B cell (primary cell): ENCODE data around the gene SLC25A14. TPM values are rescaled to one million over a fixed set of nuclear protein-coding genes. Genes with fewer than 3 reads are reported as not detected.

Experiments
- ATAC-seq: fragments of 200-7000 bp; cut with Tn5 transposase; one replicate; pipeline ENCODE4 v1.10.0; 2021; ENCODE audit warnings: low read depth, mild to moderate bottlenecking, moderate number of reproducible peaks, moderate library complexity
- CTCF ChIA-PET: fragments of 350-600 bp; sonication (Branson Sonifier 250); formaldehyde crosslinking; loops from one replicate; lab custom pipeline; 2021; ENCODE audit warnings: antibody characterized with exemption, inconsistent platforms; lab: Charles Lee
- POLR2A ChIA-PET: fragments of 350-600 bp; sonication (Branson Sonifier 250); formaldehyde crosslinking; loops from one replicate; lab custom pipeline; 2021; ENCODE audit warnings: antibody characterized with exemption; lab: Charles Lee
- DNase-seq: peaks from one replicate; pipeline ENCODE4 v3.0.0; 2013
- H2AFZ ChIP-seq: 2 replicates; pipeline ENCODE4 v1.6.1; 2012; ENCODE audit warnings: mild to moderate bottlenecking, low read depth, low read length; ENCODE audit not compliant: insufficient read depth, poor library complexity, severe bottlenecking
- H3K27ac ChIP-seq, 2 donors: 1 replicate in 1 of 2; 2 replicates in 1 of 2; pipeline ENCODE4 v1.5.1; 2012 to 2013; ENCODE audit warnings: low read length in 2 of 2, mild to moderate bottlenecking in 2 of 2, moderate library complexity in 1 of 2
- H3K27me3 ChIP-seq, 4 experiments: fragments of 200-600 bp in 1 of 4; sonication (generic) in 1 of 4; replicated peaks in 1 of 4; 1 replicate in 2 of 4; 2 replicates in 2 of 4; pipeline versions ENCODE4 v1.6.1 to v1.7.0; 2013 to 2016; ENCODE audit warnings: low read length in 3 of 4, mild to moderate bottlenecking in 2 of 4, mixed read lengths in 1 of 4, moderate library complexity in 1 of 4; ENCODE audit not compliant: insufficient read depth in 4 of 4, control insufficient read depth in 3 of 4; ENCODE audit errors: control extremely low read depth in 1 of 4
- H3K36me3 ChIP-seq, 2 experiments: replicated peaks in 1 of 2; 1 replicate in 1 of 2; 2 replicates in 1 of 2; pipeline versions ENCODE4 v1.6.1 to v1.7.1; 2013; ENCODE audit warnings: low read length in 1 of 2; ENCODE audit not compliant: insufficient read depth in 2 of 2, control insufficient read depth in 1 of 2; ENCODE audit errors: control extremely low read depth in 1 of 2, extremely low read depth in 1 of 2
- H3K4me1 ChIP-seq, 2 donors: fragments of 200-600 bp in 1 of 2; sonication (generic) in 1 of 2; 1 replicate in 1 of 2; 2 replicates in 1 of 2; pipeline versions ENCODE4 v1.5.1 to v1.6.1; 2013 to 2017; ENCODE audit warnings: low read length in 2 of 2; ENCODE audit not compliant: control insufficient read depth in 2 of 2, insufficient read depth in 2 of 2
- H3K4me2 ChIP-seq: replicated peaks from 2 replicates; pipeline ENCODE3; 2012; ENCODE audit warnings: mild to moderate bottlenecking, low read depth, low read length; ENCODE audit not compliant: poor library complexity, severe bottlenecking
- H3K4me3 ChIP-seq, 5 experiments: fragments of 200-600 bp in 1 of 5; sonication (generic) in 1 of 5; 1 replicate in 3 of 5; 2 replicates in 2 of 5; pipeline versions ENCODE4 v1.5.1 to v1.7.0; 2011 to 2016; ENCODE audit warnings: low read length in 4 of 5, mild to moderate bottlenecking in 4 of 5, low read depth in 2 of 5, control low read depth in 1 of 5, moderate library complexity in 1 of 5; ENCODE audit not compliant: insufficient read depth in 1 of 5; ENCODE audit errors: control extremely low read depth in 1 of 5, extremely low read depth in 1 of 5
- H3K79me2 ChIP-seq: fragments of 200-600 bp; sonication (generic); one replicate; pipeline ENCODE4 v1.6.0; 2016; ENCODE audit warnings: low read length; ENCODE audit not compliant: control insufficient read depth, insufficient read depth
- H3K9ac ChIP-seq: fragments of 200-600 bp; sonication (generic); 2 replicates; pipeline ENCODE4 v1.6.1; 2017; ENCODE audit warnings: mild to moderate bottlenecking, low read length, moderate library complexity
- H3K9me3 ChIP-seq, 3 donors: one replicate each; pipeline versions ENCODE4 v1.6.1 to v1.7.1; 2013; ENCODE audit warnings: low read length in 2 of 3; ENCODE audit not compliant: control insufficient read depth in 2 of 3, insufficient read depth in 1 of 3; ENCODE audit errors: control extremely low read depth in 1 of 3
- H4K20me1 ChIP-seq: 2 replicates; pipeline ENCODE4 v1.6.0; 2012; ENCODE audit warnings: mild to moderate bottlenecking, low read length; ENCODE audit not compliant: insufficient read depth, control insufficient read depth, poor library complexity, severe bottlenecking
- H3K27ac Mint-ChIP-seq: one replicate; pipeline ENCODE4 v1.8.0; 2021; ENCODE audit warnings: mixed read lengths
- H3K27me3 Mint-ChIP-seq: one replicate; pipeline ENCODE4 v1.8.0; 2021; ENCODE audit warnings: mixed read lengths
- H3K4me1 Mint-ChIP-seq: one replicate; pipeline ENCODE4 v1.8.0; 2021; ENCODE audit warnings: mixed read lengths
- H3K4me3 Mint-ChIP-seq: one replicate; pipeline ENCODE4 v1.8.0; 2021; ENCODE audit warnings: mixed read lengths
- H3K9me3 Mint-ChIP-seq: one replicate; pipeline ENCODE4 v1.8.0; 2022; ENCODE audit warnings: mixed read lengths; ENCODE audit not compliant: insufficient read depth
- CTCF ChIP-seq: fragments of 200-600 bp; IDR thresholded peaks from one replicate; pipeline ENCODE4 v1.8.0; 2022; ENCODE audit warnings: antibody characterized with exemption, mild to moderate bottlenecking
- EZH2 ChIP-seq: IDR thresholded peaks from 2 replicates; pipeline ENCODE4 v1.6.1; 2012; ENCODE audit warnings: borderline replicate concordance, low read depth, mild to moderate bottlenecking, moderate library complexity, low read length; ENCODE audit not compliant: insufficient read depth, poor library complexity, severe bottlenecking
- WGBS: methylation state at CpG from one replicate; pipeline ENCODE4 v1.1.5; 2013; ENCODE audit warnings: missing lambda C conversion rate; ENCODE audit not compliant: insufficient coverage; 5-methylcytosine and 5-hydroxymethylcytosine counted together
- intact Hi-C: fragments of 100-400 bp; cut with micrococcal nuclease; formaldehyde crosslinking; loops from one replicate; pipeline ENCODE4 v1.10.0; 2022
- polyA plus RNA-seq: library from polyadenylated mRNA; depleted of rRNA; stranded (reverse); fragments of >200 nt; gene quantifications from 2 replicates; pipeline ENCODE4 v1.2.3, GENCODE V29; 2012
- total RNA-seq, 2 donors: library from RNA; stranded (reverse); fragments of 120-200 nt in 1 of 2; gene quantifications; 1 replicate in 1 of 2; 2 replicates in 1 of 2; pipeline versions ENCODE4 v1.2.3 to v1.2.4, GENCODE V29; 2013 to 2022

The SLC25A14 gene
- total and polyA plus RNA-seq, 2 donors (not counting 1 experiment from before 2014, with no cell fraction given) = 13.1 to 23.7 TPM

GRCh38 chrX:130418066-130418465, 78.3 kb downstream of the SLC25A14 start:
- no peak overlapping the region for H3K4me3 Mint-ChIP-seq
- H3K4me3 ChIP-seq = no peak overlapping the region
- no peaks in the 10 kb centered on the region for H3K27me3 Mint-ChIP-seq
- H3K27me3 ChIP-seq = no peaks in the 10 kb centered on the region
- no peaks in the 10 kb centered on the region for H3K9me3 ChIP-seq
- ChIA-PET POLR2A (no interaction called here), CTCF (no interaction called here)
- no peaks in the 10 kb centered on the region for H3K4me1 Mint-ChIP-seq
- no peak overlapping the region for H3K27ac Mint-ChIP-seq
- TF ChIP-seq EZH2 = no peak
- no peak for TF ChIP-seq CTCF
- no peaks in the 10 kb centered on the region for H3K79me2 ChIP-seq
- intact Hi-C loops = no loop called here
- H3K4me2 ChIP-seq = no peak overlapping the region
- no peaks in the 10 kb centered on the region for H3K4me1 ChIP-seq
- DNase-seq (no peak), ATAC-seq (no peak)
- no peak overlapping the region for H3K27ac ChIP-seq
- H4K20me1 ChIP-seq = no peaks in the 10 kb centered on the region
- H3K36me3 ChIP-seq = peaks cover 0 to 3% of the 10 kb centered on the region in 2 experiments
- no CpG with 5 or more reads among the region's 2 CpGs for WGBS
- no peak overlapping the region for H2AFZ ChIP-seq
- no peaks in the 10 kb centered on the region for H3K9me3 Mint-ChIP-seq
- H3K9ac ChIP-seq = no peak overlapping the region

GRCh38 chrX:130418740-130419139, 79.0 kb downstream of the SLC25A14 start:
- Histone ChIP-seq H3K36me3 (no peaks in the 10 kb centered on the region), H4K20me1 (no peaks in the 10 kb centered on the region), H3K4me1 (no peaks in the 10 kb centered on the region), H3K4me2 (no peak overlapping the region), H3K9me3 (no peaks in the 10 kb centered on the region), H3K9ac (no peak overlapping the region), H3K4me3 (no peak overlapping the region), H3K79me2 (no peaks in the 10 kb centered on the region), H3K27me3 (no peaks in the 10 kb centered on the region), H2AFZ (no peak overlapping the region), H3K27ac (no peak overlapping the region)
- intact Hi-C loops = no loop called here
- TF ChIP-seq EZH2 (no peak), CTCF (no peak)
- ChIA-PET CTCF (no interaction called here), POLR2A (no interaction called here)
- DNase-seq = no peak
- Mint-ChIP-seq H3K27ac (no peak overlapping the region), H3K27me3 (peaks cover 4% of the 10 kb centered on the region), H3K4me1 (no peaks in the 10 kb centered on the region), H3K9me3 (no peaks in the 10 kb centered on the region), H3K4me3 (no peak overlapping the region)
- no peak for ATAC-seq
- WGBS = no CpG with 5 or more reads among the region's 4 CpGs
